HCT116 (cell line): Measurements from ENCODE around the gene DCAF4L1. TPM values are rescaled to one million over a fixed set of nuclear protein-coding genes. Genes with fewer than 3 reads are reported as not detected.
A peak's percentile ranks its signal among the peaks of the same experiment; 100 is the strongest.

Source experiments
- ATAC-seq: fragments of 200-7000 bp; cut with Tn5 transposase; 2 replicates; pipeline ENCODE4 v1.9.1; 2020; ENCODE audit warnings: mild to moderate bottlenecking, moderate library complexity
- BruUV-seq: library from RNA; stranded (reverse); fragments of 400-500 nt; replicated peaks from 2 replicates; lab custom pipeline; 2021; lab: Mats Ljungman, UMichigan
- CTCF ChIA-PET: fragments of 300-600 bp; sonication (Branson Sonifier 250); formaldehyde crosslinking; loops from one replicate; lab custom pipeline; 2021; ENCODE audit warnings: antibody characterized with exemption; lab: Charles Lee
- POLR2A ChIA-PET: fragments of 300-600, 350-600 bp; sonication (Branson Sonifier 250); formaldehyde crosslinking; loops from one replicate; lab custom pipeline; 2021; ENCODE audit warnings: antibody characterized with exemption; lab: Charles Lee
- RAD21 ChIA-PET, 2 experiments: fragments of 300-600 bp; sonication (Branson Sonifier 250); formaldehyde crosslinking; loops; one replicate each; lab custom pipeline; 2023; ENCODE audit warnings: low total read pairs in 2 of 2; ENCODE audit not compliant: uncharacterized antibody in 2 of 2, unreplicated experiment in 2 of 2, low non-redundant PET in 1 of 2; lab: Charles Lee
- DNase-seq: peaks from one replicate; pipeline ENCODE4 v3.0.0-alpha.2; 2010; ENCODE audit warnings: low read depth, low spot score
- H2AFZ ChIP-seq: fragments of 200-600 bp; shearing (Covaris generic), sonication (generic); 2 replicates; pipeline ENCODE4 v1.6.1; 2017; ENCODE audit warnings: low read depth, mixed run types, mixed read lengths, antibody characterized with exemption, low read length; ENCODE audit not compliant: poor library complexity, severe bottlenecking
- H3K27ac ChIP-seq: 2 replicates; pipeline ENCODE4 v1.5.1; 2012; ENCODE audit warnings: low read depth, low read length
- H3K27me3 ChIP-seq: fragments of 200-600 bp; sonication (generic); 2 replicates; pipeline ENCODE4 v1.6.1; 2016; ENCODE audit warnings: mixed run types, low read length, mixed read lengths; ENCODE audit not compliant: insufficient read depth
- H3K36me3 ChIP-seq, 2 experiments: fragments of 200-500 bp in 1 of 2; fragments of 200-600 bp in 1 of 2; sonication (Bioruptor generic) in 1 of 2; sonication (generic) in 1 of 2; 2 replicates each; pipeline versions ENCODE4 v1.5.1 to v1.6.1; 2014 to 2016; ENCODE audit warnings: low read length in 2 of 2, inconsistent platforms in 1 of 2, mixed read lengths in 1 of 2, mixed run types in 1 of 2; ENCODE audit not compliant: insufficient read depth in 2 of 2, control insufficient read depth in 1 of 2
- H3K4me1 ChIP-seq, 2 experiments: fragments of 200-600 bp in 1 of 2; sonication (generic) in 1 of 2; 2 replicates each; pipeline versions ENCODE4 v1.5.1 to v1.6.1; 2012 to 2017; ENCODE audit warnings: low read length in 2 of 2, inconsistent platforms in 1 of 2, mild to moderate bottlenecking in 1 of 2, mixed read lengths in 1 of 2, mixed run types in 1 of 2, moderate library complexity in 1 of 2; ENCODE audit not compliant: insufficient read depth in 2 of 2, control insufficient read depth in 1 of 2
- H3K4me2 ChIP-seq: fragments of 200-600 bp; sonication (generic); 2 replicates; pipeline ENCODE4 v1.6.1; 2017; ENCODE audit warnings: mixed run types, low read length, mixed read lengths
- H3K4me3 ChIP-seq, 2 experiments: fragments of 200-600 bp in 1 of 2; sonication (generic) in 1 of 2; replicated peaks in 1 of 2; 2 replicates each; pipeline ENCODE4 v1.5.1; 2011 to 2016; ENCODE audit warnings: low read length in 2 of 2, control low read depth in 1 of 2, low read depth in 1 of 2, mild to moderate bottlenecking in 1 of 2, mixed read lengths in 1 of 2, mixed run types in 1 of 2
- H3K79me2 ChIP-seq: fragments of 200-600 bp; sonication (generic); 2 replicates; pipeline ENCODE4 v1.6.1; 2017; ENCODE audit warnings: mild to moderate bottlenecking, mixed run types, low read length, moderate library complexity, mixed read lengths; ENCODE audit not compliant: insufficient read depth
- H3K9ac ChIP-seq: fragments of 200-600 bp; sonication (generic); 2 replicates; pipeline ENCODE4 v1.6.1; 2016; ENCODE audit warnings: low read length, mixed read lengths
- H3K9me2 ChIP-seq: fragments of 200-600 bp; sonication (generic), shearing (Covaris generic); 2 replicates; pipeline ENCODE4 v1.6.1; 2017; ENCODE audit warnings: mixed run types, mild to moderate bottlenecking, moderate library complexity; ENCODE audit not compliant: insufficient read depth
- H3K9me3 ChIP-seq, 2 experiments: fragments of 200-500 bp in 1 of 2; fragments of 200-600 bp in 1 of 2; sonication (Bioruptor generic) in 1 of 2; sonication (generic) in 1 of 2; 2 replicates each; pipeline ENCODE4 v1.6.1; 2014 to 2017; ENCODE audit warnings: low read length in 2 of 2, mixed read lengths in 2 of 2, inconsistent platforms in 1 of 2, low read depth in 1 of 2, mild to moderate bottlenecking in 1 of 2, mixed run types in 1 of 2, moderate library complexity in 1 of 2; ENCODE audit not compliant: control insufficient read depth in 1 of 2, insufficient read depth in 1 of 2
- H4K20me1 ChIP-seq: fragments of 200-600 bp; sonication (generic), shearing (Covaris generic); 2 replicates; pipeline ENCODE4 v1.6.1; 2017; ENCODE audit warnings: mixed run types, mild to moderate bottlenecking, moderate library complexity; ENCODE audit not compliant: insufficient read depth
- ATF3 ChIP-seq: IDR thresholded peaks from 2 replicates; pipeline ENCODE4 v1.6.1; 2012
- CBX3 ChIP-seq: IDR thresholded peaks from 2 replicates; pipeline ENCODE4 v1.6.1; 2012; ENCODE audit warnings: low read depth
- CEBPB ChIP-seq: IDR thresholded peaks from 2 replicates; pipeline ENCODE4 v1.6.1; 2012; ENCODE audit warnings: low read depth
- CTCF ChIP-seq, 3 experiments: fragments of 200-600 bp in 1 of 3; sonication (generic) in 1 of 3; IDR thresholded peaks in 2 of 3; conservative IDR thresholded peaks in 1 of 3; 2 replicates each; pipeline ENCODE4 v1.5.1; 2012 to 2017; ENCODE audit warnings: low read depth in 2 of 3, low read length in 2 of 3, antibody characterized with exemption in 1 of 3, borderline replicate concordance in 1 of 3, control low read depth in 1 of 3, mild to moderate bottlenecking in 1 of 3, mixed read lengths in 1 of 3, mixed run types in 1 of 3, moderate library complexity in 1 of 3; ENCODE audit not compliant: insufficient read depth in 1 of 3
- EGR1 ChIP-seq: IDR thresholded peaks from 2 replicates; pipeline ENCODE4 v1.6.1; 2012; ENCODE audit warnings: low read depth
- ELF1 ChIP-seq: IDR thresholded peaks from 2 replicates; pipeline ENCODE4 v1.6.1; 2012; ENCODE audit warnings: low read depth, borderline replicate concordance
- FOSL1 ChIP-seq: IDR thresholded peaks from 2 replicates; pipeline ENCODE4 v1.6.1; 2012; ENCODE audit warnings: low read depth
- POLR2A ChIP-seq: IDR thresholded peaks from 2 replicates; pipeline ENCODE4 v1.7.0; 2011; ENCODE audit warnings: borderline replicate concordance; ENCODE audit not compliant: insufficient read depth, insufficient read length; ENCODE audit errors: extremely low read depth
- POLR2AphosphoS5 ChIP-seq: IDR thresholded peaks from 2 replicates; pipeline ENCODE4 v1.6.1; 2011; ENCODE audit warnings: mild to moderate bottlenecking, low read depth, low read length, moderate library complexity
- SIN3A ChIP-seq: IDR thresholded peaks from 2 replicates; pipeline ENCODE4 v1.6.1; 2012; ENCODE audit warnings: low read depth
- SP1 ChIP-seq: IDR thresholded peaks from 2 replicates; pipeline ENCODE4 v1.6.1; 2012; ENCODE audit warnings: low read depth
- SRF ChIP-seq: IDR thresholded peaks from 2 replicates; pipeline ENCODE4 v1.6.1; 2012; ENCODE audit warnings: low read depth
- YY1 ChIP-seq: IDR thresholded peaks from 2 replicates; pipeline ENCODE4 v1.6.1; 2011; ENCODE audit warnings: low read length, low read depth, moderate library complexity, mild to moderate bottlenecking; ENCODE audit not compliant: insufficient replicate concordance; ENCODE audit errors: extremely low read depth
- ZBTB33 ChIP-seq: IDR thresholded peaks from 2 replicates; pipeline ENCODE4 v1.6.1; 2011; ENCODE audit warnings: mild to moderate bottlenecking, low read length, moderate library complexity; ENCODE audit not compliant: insufficient replicate concordance; ENCODE audit errors: extremely low read depth
- ZFX ChIP-seq: fragments of 450-650 bp; IDR thresholded peaks from 2 replicates; pipeline ENCODE4 v1.6.1; 2017
- intact Hi-C: fragments of 100-400 bp; cut with micrococcal nuclease; formaldehyde crosslinking; loops from 2 replicates; pipeline ENCODE4 v1.10.0; 2022
- total RNA-seq: library from RNA; stranded (reverse); gene quantifications from one replicate; pipeline ENCODE4 v1.2.1, GENCODE V29; 2021; ENCODE audit not compliant: unreplicated experiment

DCAF4L1 gene
- total RNA-seq, 1 experiment from 2014 or later: 0.39 TPM

GRCh38 chr4:41990365-41991111 is 9.0 kb downstream of the DCAF4L1 start, which contains the start of gene SLC30A9:
SLC30A9 (plus strand) TSS chr4:41990530; CDS start chr4:41990652, 122 bp downstream.
- ChIA-PET RAD21 (no interaction called here), POLR2A (interaction anchor here (0.8 kb wide), 1 partner anchor 35 kb away, joined by 3 read pairs; no protein-coding TSS in a partner anchor), CTCF (interaction anchor here (1.3 to 1.5 kb wide), 2 partner anchors 289 to 298 kb away, joined by 3 read pairs; no protein-coding TSS in a partner anchor)
- peak; percentile 69; the same call in 1 of the 2 replicates for TF ChIP-seq SRF
- TF ChIP-seq POLR2A: peak; percentile 68
- TF ChIP-seq CBX3: no peak
- TF ChIP-seq CTCF (IDR thresholded peaks at IDR 0.05 in 2 of 3, conservative IDR thresholded peaks at IDR 0.05 in 1 of 3; ENCODE audit: borderline replicate concordance in 1 of 3, insufficient read depth in 1 of 3, low read depth in 2 of 3, low read length in 2 of 3): peak in 2 of 3 experiments; percentile 22 to 30; a peak in 2 of 6 replicates
- TF ChIP-seq ELF1: peak; percentile 59
- TF ChIP-seq SIN3A: peak; percentile 87
- no peak for TF ChIP-seq FOSL1
- peak; percentile 53 for TF ChIP-seq SP1
- no peak for TF ChIP-seq EGR1
- no peak for TF ChIP-seq ZBTB33
- no peak for TF ChIP-seq ATF3
- peak; percentile 91 for TF ChIP-seq ZFX
- TF ChIP-seq YY1: peak; percentile 52
- TF ChIP-seq CEBPB: no peak
- peak; percentile 91 for TF ChIP-seq POLR2AphosphoS5
- Histone ChIP-seq H3K36me3 (no peaks in the 10 kb centered on the region), H3K4me3 (peak within 1 kb of the TSS; percentile 93 to 99), H3K9me3 (no peaks in the 10 kb centered on the region), H3K27me3 (no peaks in the 10 kb centered on the region), H3K4me1 (peaks cover 0 to 13% of the 10 kb centered on the region in 2 experiments; a peak in 2 of 4 replicates), H3K27ac (peak within 1 kb of the TSS; percentile 55), H2AFZ (peak within 1 kb of the TSS; percentile 49), H3K79me2 (peaks cover 36% of the 10 kb centered on the region), H4K20me1 (no peaks in the 10 kb centered on the region), H3K9me2 (no peaks in the 10 kb centered on the region), H3K9ac (peak within 1 kb of the TSS; percentile 91), H3K4me2 (peak within 1 kb of the TSS; percentile 95)
- TSS peak; percentile 72 for BruUV-seq
- intact Hi-C loops: loop anchor here (5.0 kb wide), 1 partner anchor 292 kb away; no protein-coding TSS in a partner anchor
- DNase-seq (peak; percentile 92), ATAC-seq (peak; percentile 94)
